Spleen (tissue), 7 donors: Measurements from ENCODE around the gene CHSY3.

ENCODE experiments used
- CTCF ChIP-seq, 11 experiments: fragments of 200-600 bp in 7 of 11; fragments of 450-650 bp in 4 of 11; sonication (generic) in 4 of 11; IDR thresholded peaks in 8 of 11; conservative IDR thresholded peaks in 3 of 11; 1 replicate in 7 of 11; 2 replicates in 4 of 11; pipeline versions ENCODE4 v1.4.0 to v1.8.0; 2016 to 2021; ENCODE audit warnings: antibody characterized with exemption in 11 of 11, inconsistent platforms in 4 of 11, mild to moderate bottlenecking in 1 of 11
- POLR2AphosphoS5 ChIP-seq, 3 donors: sonication (generic); formaldehyde crosslinking; IDR thresholded peaks; one replicate each; pipeline ENCODE4 v1.5.1; 2017; ENCODE audit warnings: antibody characterized with exemption in 3 of 3
- donor health status: DM: no; HTN: no; CAD: no; lungs with moderate emphysema.
- donor health status: DM: no; HTN: no; CAD: no.
- donor health status: DM: no; HTN: no; CAD: no.

DNA sequence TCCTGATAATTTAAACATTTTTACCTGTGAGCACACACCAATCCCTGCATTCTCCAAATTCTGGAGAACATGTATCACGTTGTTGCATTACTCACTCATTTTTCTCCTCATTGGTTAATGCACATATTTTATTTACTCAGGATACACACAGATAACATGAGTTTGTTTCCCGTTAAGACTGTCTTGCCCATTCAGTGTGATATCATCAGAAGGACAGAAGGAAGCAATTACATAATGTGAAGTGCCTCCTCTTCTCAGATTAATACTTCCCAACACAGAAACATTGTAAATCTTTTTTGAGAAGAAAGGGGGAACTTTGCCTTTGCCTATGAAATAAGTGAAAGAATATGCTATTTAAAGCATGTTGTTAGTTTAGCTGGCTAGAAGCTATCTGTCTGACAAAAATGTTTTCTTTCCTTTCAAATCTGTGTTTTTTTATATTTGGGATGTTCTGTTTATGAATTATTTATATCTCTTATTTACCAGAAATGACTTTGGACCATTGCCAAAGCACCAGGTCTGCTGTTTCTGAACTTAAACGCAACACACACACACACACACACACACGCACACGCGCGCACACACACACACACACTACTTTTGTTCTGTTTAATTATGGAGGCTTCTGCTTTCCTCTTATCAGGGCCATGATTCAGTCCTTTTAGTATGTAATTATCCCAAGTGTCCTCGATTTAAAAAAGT lies 186.5 kb downstream of the CHSY3 start:
- no peak for TF ChIP-seq CTCF (IDR thresholded peaks at IDR 0.05 in 8 of 11, conservative IDR thresholded peaks at IDR 0.05 in 3 of 11)
- TF ChIP-seq POLR2AphosphoS5 (IDR thresholded peaks at IDR 0.05) = no peak
